ENCODE data around the gene DISC1. TPM values are rescaled to one million over a fixed set of nuclear protein-coding genes. Genes with fewer than 3 reads are reported as not detected.

The DISC1 gene
- total RNA-seq, 1 experiment from 2014 or later = 0.36 TPM

DNA sequence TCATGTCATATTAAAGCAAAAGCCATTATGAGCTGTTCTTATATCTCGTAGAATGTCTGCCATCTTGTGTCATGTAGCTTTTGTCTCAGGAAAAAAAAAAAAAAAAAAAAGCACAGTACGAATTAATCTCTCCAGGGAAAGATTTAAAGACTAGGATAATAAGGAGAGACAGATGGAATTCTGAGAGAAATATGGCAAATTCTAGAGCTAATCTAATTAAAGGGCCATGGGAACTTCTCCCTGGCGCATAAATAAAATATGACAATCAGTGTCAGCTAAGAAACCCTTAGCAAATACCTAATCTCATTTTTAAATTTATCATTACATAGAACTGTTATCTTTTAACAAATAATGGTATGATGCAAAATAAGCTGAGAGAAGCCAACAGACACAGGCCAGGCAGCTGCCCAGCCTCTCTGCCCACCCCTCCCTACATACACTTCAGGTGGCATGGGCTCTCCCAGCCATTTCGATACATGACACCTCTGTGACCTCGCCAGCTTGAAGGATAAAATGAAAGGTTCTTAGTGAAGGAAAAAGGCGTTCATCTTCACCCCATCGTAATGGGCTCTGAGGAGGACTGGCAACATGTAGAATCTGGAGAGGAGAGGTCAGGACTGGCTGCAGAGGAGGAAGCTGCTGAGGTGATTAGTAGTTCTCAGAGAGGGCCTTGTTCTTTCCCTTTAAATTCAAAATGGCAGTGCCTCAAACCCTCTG, 39.8 kb downstream of the DISC1 start:
- H3K9me3 ChIP-seq (ENCODE audit: control insufficient read depth, insufficient read depth, low read depth, low read length) = no peaks in the 10 kb centered on the region
- intact Hi-C loops (cut with micrococcal nuclease; ENCODE audit: unreplicated experiment) = no loop called here
- no peaks in the 10 kb centered on the region for H3K36me3 ChIP-seq (ENCODE audit: control insufficient read depth, insufficient read depth, low read length)
- DNase-seq (ENCODE audit: low read depth, low spot score) = no peak
- in situ Hi-C loops (cut with HindIII; ENCODE audit: low pct_unique_long_range_greater_than_20kb, low sequenced_read_pairs) = no loop called here
- no TSS peak for BruUV-seq (replicated peaks)
- POLR2A ChIA-PET = interaction anchor here (0.6 kb wide), 1 partner anchor 1536 kb away, joined by 15 read pairs; no protein-coding TSS in a partner anchor
- no peaks in the 10 kb centered on the region for H3K27me3 ChIP-seq (ENCODE audit: control insufficient read depth, insufficient read depth, low read length)
- no peak overlapping the region for H3K27ac ChIP-seq (ENCODE audit: low read length)
- H3K4me3 ChIP-seq (ENCODE audit: low read depth in 2 of 2, low read length in 2 of 2) = no peak overlapping the region
- TF ChIP-seq SIN3A (IDR thresholded peaks at IDR 0.05; ENCODE audit: borderline replicate concordance, insufficient read depth, low read depth, low read length) (no peak), REST (IDR thresholded peaks at IDR 0.05; ENCODE audit: insufficient read depth in 1 of 2, low read depth in 2 of 2, low read length in 1 of 2) (no peak), TCF7L2 (IDR thresholded peaks at IDR 0.05; ENCODE audit: low read depth, low read length) (no peak), CTCF (IDR thresholded peaks at IDR 0.05) (no peak), POLR2AphosphoS5 (IDR thresholded peaks at IDR 0.05; ENCODE audit: low read depth, low read length) (no peak)
- CTCF ChIA-PET = no interaction called here
- no peak for ATAC-seq
- H3K4me1 ChIP-seq (ENCODE audit: control insufficient read depth, insufficient read depth, low read length) = no peaks in the 10 kb centered on the region

GRCh38 chr1:231666937-231667608, 40.5 kb downstream of the DISC1 start:
- BruUV-seq (replicated peaks) = no TSS peak
- no peak overlapping the region for H3K27ac ChIP-seq (ENCODE audit: low read length)
- ATAC-seq (no peak), DNase-seq (ENCODE audit: low read depth, low spot score) (no peak)
- H3K9me3 ChIP-seq (ENCODE audit: control insufficient read depth, insufficient read depth, low read depth, low read length) = no peaks in the 10 kb centered on the region
- no peaks in the 10 kb centered on the region for H3K36me3 ChIP-seq (ENCODE audit: control insufficient read depth, insufficient read depth, low read length)
- ChIA-PET POLR2A (no interaction called here), CTCF (interaction anchor here (0.5 kb wide), 1 partner anchor 407 kb away, joined by 3 read pairs; no protein-coding TSS in a partner anchor)
- intact Hi-C loops (cut with micrococcal nuclease; ENCODE audit: unreplicated experiment) = no loop called here
- no peak for TF ChIP-seq POLR2AphosphoS5 (IDR thresholded peaks at IDR 0.05; ENCODE audit: low read depth, low read length)
- TF ChIP-seq CTCF (IDR thresholded peaks at IDR 0.05) = no peak
- no peak for TF ChIP-seq REST (IDR thresholded peaks at IDR 0.05; ENCODE audit: insufficient read depth in 1 of 2, low read depth in 2 of 2, low read length in 1 of 2)
- no peak for TF ChIP-seq SIN3A (IDR thresholded peaks at IDR 0.05; ENCODE audit: borderline replicate concordance, insufficient read depth, low read depth, low read length)
- no peak for TF ChIP-seq TCF7L2 (IDR thresholded peaks at IDR 0.05; ENCODE audit: low read depth, low read length)
- H3K27me3 ChIP-seq (ENCODE audit: control insufficient read depth, insufficient read depth, low read length) = no peaks in the 10 kb centered on the region
- H3K4me1 ChIP-seq (ENCODE audit: control insufficient read depth, insufficient read depth, low read length) = no peaks in the 10 kb centered on the region
- H3K4me3 ChIP-seq (ENCODE audit: low read depth in 2 of 2, low read length in 2 of 2) = no peak overlapping the region
- in situ Hi-C loops (cut with HindIII; ENCODE audit: low pct_unique_long_range_greater_than_20kb, low sequenced_read_pairs) = no loop called here
